Fibroblast of lung (primary cell): Measurements from ENCODE around the gene TNS1.

ENCODE experiments used
- EZH2 ChIP-seq: IDR thresholded peaks from 2 replicates; pipeline ENCODE4 v1.5.1; 2012; ENCODE audit warnings: low read length, control low read depth, mild to moderate bottlenecking; ENCODE audit errors: missing control alignments
- TF ChIP-seq, protein P1 (sequence below), 2 donors: IDR thresholded peaks in 1 of 2; conservative IDR thresholded peaks in 1 of 2; 1 replicate in 1 of 2; 2 replicates in 1 of 2; pipeline ENCODE4 v1.5.1; 2011 to 2012; ENCODE audit warnings: low read length in 2 of 2, control low read depth in 1 of 2, inconsistent platforms in 1 of 2, low read depth in 1 of 2, mild to moderate bottlenecking in 1 of 2

- TF ChIP-seq EZH2, result no peak
- TF ChIP-seq, protein P1, sequence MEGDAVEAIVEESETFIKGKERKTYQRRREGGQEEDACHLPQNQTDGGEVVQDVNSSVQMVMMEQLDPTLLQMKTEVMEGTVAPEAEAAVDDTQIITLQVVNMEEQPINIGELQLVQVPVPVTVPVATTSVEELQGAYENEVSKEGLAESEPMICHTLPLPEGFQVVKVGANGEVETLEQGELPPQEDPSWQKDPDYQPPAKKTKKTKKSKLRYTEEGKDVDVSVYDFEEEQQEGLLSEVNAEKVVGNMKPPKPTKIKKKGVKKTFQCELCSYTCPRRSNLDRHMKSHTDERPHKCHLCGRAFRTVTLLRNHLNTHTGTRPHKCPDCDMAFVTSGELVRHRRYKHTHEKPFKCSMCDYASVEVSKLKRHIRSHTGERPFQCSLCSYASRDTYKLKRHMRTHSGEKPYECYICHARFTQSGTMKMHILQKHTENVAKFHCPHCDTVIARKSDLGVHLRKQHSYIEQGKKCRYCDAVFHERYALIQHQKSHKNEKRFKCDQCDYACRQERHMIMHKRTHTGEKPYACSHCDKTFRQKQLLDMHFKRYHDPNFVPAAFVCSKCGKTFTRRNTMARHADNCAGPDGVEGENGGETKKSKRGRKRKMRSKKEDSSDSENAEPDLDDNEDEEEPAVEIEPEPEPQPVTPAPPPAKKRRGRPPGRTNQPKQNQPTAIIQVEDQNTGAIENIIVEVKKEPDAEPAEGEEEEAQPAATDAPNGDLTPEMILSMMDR (conservative IDR thresholded peaks at IDR 0.05 in 1 of 2, IDR thresholded peaks at IDR 0.05 in 1 of 2; ENCODE audit: low read depth in 1 of 2, low read length in 2 of 2), result no peak
Observed at GRCh38 chr2:217989221-217989948, 13.4 kb downstream of the TNS1 start.
